ENCODE results near the gene SMIM35.
"Not testable (repeated sequence)": the region's sequence is repeated elsewhere in the genome, so short reads cannot be mapped to it uniquely, and the experiment has no call there.

The SMIM35 gene

GRCh38 chr11:118062181-118062580 lies 24.6 kb downstream of the SMIM35 start:
- H3K4me3 Mint-ChIP-seq, H3K9me3 Mint-ChIP-seq, H3K36me3 Mint-ChIP-seq, H3K27ac Mint-ChIP-seq, H3K4me1 Mint-ChIP-seq, DNase-seq: not testable (repeated sequence)
- H3K27me3 Mint-ChIP-seq, result peaks cover 58% of the 10 kb centered on the region
- CTCF ChIA-PET, result interaction anchor here (1.2 to 1.7 kb wide), 3 partner anchors 8 to 116 kb away, joined by 4 to 6 read pairs (median 4); no protein-coding TSS in a partner anchor

DNA sequence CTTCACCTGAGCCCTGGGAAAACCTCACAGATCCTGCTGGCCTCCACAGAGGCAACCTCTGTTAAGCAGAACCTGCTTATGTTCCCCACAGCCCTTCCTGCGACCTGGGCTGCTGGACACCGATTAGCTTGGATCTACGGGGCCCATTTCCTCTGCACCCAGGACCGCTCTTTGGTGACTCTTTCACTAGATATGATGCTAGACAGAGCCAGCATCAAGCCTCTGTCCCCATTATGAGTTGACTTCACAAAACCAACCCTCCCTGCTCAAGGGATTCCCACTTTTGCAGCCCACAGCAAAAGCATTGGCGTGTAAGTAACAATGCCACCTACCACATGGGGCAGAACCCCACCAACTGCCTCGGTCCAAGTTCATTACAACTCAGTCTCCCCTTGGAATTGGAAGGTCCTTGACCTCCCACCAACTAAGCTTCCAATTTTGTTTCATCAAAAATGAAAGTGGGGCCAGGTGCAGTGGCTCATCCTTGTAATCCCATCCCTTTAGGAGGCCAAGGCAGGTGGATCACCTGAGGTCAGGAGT lies 25.1 kb downstream of the SMIM35 start:
- Mint-ChIP-seq H3K9me3 (no peaks in the 10 kb centered on the region), H3K4me1 (no peaks in the 10 kb centered on the region), H3K27ac (no peak overlapping the region), H3K27me3 (peaks cover 63% of the 10 kb centered on the region), H3K36me3 (no peaks in the 10 kb centered on the region), H3K4me3 (no peak overlapping the region)
- CTCF ChIA-PET, result interaction anchor here (1.2 to 1.7 kb wide), 5 partner anchors 8 to 254 kb away, joined by 3 to 6 read pairs (median 4); no protein-coding TSS in a partner anchor
- no peak for DNase-seq

DNA sequence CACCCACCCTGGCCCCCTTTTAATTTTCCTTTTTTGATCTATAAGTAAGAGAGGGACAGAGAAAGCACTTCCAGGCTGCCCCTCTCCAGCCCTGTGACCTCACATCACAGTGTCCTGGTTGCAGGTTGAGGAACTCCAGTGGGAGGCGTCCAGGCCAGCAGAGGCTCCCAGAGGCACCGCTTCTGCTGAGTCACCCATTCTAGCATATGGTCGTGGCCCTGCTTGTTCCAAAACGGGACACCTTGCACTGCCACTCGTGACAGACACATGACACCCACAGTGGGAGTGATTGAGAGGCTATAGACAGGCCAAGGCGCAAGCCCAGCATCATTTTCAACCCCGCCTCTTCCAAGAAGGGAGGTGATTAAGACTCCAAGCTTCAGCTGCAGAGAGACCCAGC lies 25.9 kb downstream of the SMIM35 start:
- Mint-ChIP-seq H3K4me3 (no peak overlapping the region), H3K27ac (no peak overlapping the region), H3K36me3 (no peaks in the 10 kb centered on the region), H3K4me1 (no peaks in the 10 kb centered on the region), H3K9me3 (no peaks in the 10 kb centered on the region), H3K27me3 (peaks cover 66% of the 10 kb centered on the region)
- DNase-seq, result no peak
- CTCF ChIA-PET, result interaction anchor here (1.2 to 1.4 kb wide), 3 partner anchors 10 to 253 kb away, joined by 3 to 5 read pairs (median 4); no protein-coding TSS in a partner anchor

- Mint-ChIP-seq H3K9me3 (no peaks in the 10 kb centered on the region), H3K4me3 (no peak overlapping the region), H3K27ac (no peak overlapping the region), H3K36me3 (no peaks in the 10 kb centered on the region), H3K4me1 (no peaks in the 10 kb centered on the region), H3K27me3 (peaks cover 64% of the 10 kb centered on the region)
- no peak for DNase-seq
- CTCF ChIA-PET, result interaction anchor here (1.6 kb wide), 1 partner anchor 113 kb away, joined by 4 read pairs; no protein-coding TSS in a partner anchor
These were observed 26.6 kb downstream of the SMIM35 start for GRCh38 chr11:118060081-118060661.

- H3K4me1 Mint-ChIP-seq, result no peaks in the 10 kb centered on the region
- no peak for DNase-seq
- no peaks in the 10 kb centered on the region for H3K36me3 Mint-ChIP-seq
- no peaks in the 10 kb centered on the region for H3K9me3 Mint-ChIP-seq
- no peak overlapping the region for H3K27ac Mint-ChIP-seq
- peaks cover 64% of the 10 kb centered on the region for H3K27me3 Mint-ChIP-seq
- CTCF ChIA-PET, result interaction anchor here (0.6 to 1.6 kb wide), 2 partner anchors 8 to 112 kb away, joined by 3 to 4 read pairs; no protein-coding TSS in a partner anchor
- H3K4me3 Mint-ChIP-seq, result no peak overlapping the region
These were observed 27.4 kb downstream of the SMIM35 start for GRCh38 chr11:118059246-118059940.

DNA sequence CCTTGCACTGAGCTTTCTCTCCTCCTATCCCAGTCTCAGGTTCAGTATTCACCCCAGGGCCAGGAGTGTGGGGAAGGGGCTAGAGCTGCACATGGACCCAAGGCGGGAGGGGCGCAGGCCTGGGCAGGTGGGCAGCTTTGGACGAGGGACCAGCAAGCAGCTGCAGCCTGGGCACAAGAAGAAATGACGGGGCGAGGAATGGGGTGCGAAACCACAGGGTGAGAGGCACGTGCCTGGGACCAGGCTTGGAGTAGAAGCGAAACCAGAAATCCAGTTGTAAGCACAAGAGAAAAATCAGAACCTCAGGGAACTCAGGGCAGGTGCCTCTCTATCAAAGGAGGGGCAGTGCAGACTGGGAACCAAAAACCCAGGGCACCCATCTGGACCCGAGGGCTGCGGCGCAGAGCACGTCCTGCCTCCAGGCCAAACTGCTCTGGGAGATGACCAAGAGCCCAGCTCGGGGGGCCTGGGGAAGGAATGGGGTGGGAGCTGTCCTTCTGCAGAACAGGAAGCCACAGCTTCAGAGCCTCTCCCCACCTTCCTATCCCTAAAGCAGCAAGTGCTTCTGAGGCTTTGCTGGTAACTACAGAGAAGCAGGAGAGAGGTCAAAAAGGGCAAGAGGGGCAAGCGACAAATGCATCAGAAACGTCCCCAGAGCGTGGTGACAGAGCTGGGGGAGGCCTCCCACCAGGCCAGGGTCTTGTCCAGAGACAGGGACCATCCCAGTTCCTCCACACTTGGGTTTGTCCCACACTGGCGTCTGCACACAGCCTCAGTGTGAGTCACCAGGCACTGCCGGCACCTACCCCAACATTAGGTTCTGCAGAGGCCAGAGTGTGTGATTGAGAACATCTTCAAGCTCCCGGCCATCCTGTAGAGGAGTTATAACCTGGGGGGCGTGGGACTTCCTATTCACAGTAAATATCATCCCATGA lies 28.2 kb downstream of the SMIM35 start:
- H3K36me3 Mint-ChIP-seq, result no peaks in the 10 kb centered on the region

DNA sequence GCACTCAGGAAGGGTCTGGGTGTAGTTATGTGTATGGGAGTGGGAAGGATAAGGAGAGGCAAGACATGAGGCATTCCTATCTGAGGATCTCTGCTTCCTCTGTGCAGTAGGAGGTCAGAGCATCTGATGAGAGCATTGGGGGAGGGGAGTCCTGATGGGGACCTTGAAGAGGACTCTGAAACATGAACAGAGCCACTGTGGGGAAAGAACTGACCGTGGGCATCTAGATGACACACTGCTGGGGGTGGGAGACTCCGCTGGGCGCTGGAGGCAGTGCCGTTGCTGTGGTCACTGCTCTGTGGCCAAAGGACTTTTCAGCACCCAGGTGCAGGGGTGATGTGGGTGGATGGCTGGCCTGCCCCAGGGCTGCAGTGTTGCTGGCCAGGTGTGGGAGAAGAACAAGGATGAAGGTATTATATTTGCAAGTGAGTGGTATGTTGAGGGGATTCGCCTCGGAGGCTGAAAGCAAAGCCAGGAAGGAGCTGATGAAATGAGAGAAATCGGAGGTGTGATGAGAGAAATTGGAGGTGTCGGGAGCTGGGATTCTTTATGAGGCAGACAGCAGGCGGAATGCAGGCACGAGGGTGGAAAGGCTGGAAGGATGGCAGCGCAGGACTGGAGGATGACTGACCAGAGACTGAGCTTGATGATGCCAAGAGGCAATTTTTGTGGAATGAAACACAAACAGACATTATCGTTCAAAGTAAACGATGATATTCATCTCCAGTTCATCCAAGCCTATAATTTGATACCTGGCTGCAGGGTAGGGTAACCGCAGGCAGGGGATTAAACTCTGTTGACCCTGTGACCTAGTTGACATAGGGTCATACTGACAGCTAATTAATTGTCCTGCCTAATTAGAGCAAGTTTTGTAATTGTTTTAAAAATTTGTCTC lies 29.3 kb downstream of the SMIM35 start:
- no peak overlapping the region for H3K4me3 Mint-ChIP-seq
- CTCF ChIA-PET, result interaction anchor here (0.6 to 8.4 kb wide), 4 partner anchors 108 to 256 kb away, joined by 3 to 304 read pairs (median 44); no protein-coding TSS in a partner anchor
- DNase-seq, result no peak
- peaks cover 57% of the 10 kb centered on the region for H3K27me3 Mint-ChIP-seq
- no peaks in the 10 kb centered on the region for H3K36me3 Mint-ChIP-seq
- H3K9me3 Mint-ChIP-seq, result no peaks in the 10 kb centered on the region
- no peak overlapping the region for H3K27ac Mint-ChIP-seq
- H3K4me1 Mint-ChIP-seq, result peaks cover 12% of the 10 kb centered on the region

More for the DNA sequence above, 28.2 kb downstream of the SMIM35 start:
- no peak for DNase-seq
- Mint-ChIP-seq H3K27me3 (peaks cover 64% of the 10 kb centered on the region), H3K4me1 (peaks cover under 1% of the 10 kb centered on the region), H3K9me3 (no peaks in the 10 kb centered on the region), H3K4me3 (no peak overlapping the region), H3K27ac (no peak overlapping the region)
- CTCF ChIA-PET, result interaction anchor here (0.6 to 8.4 kb wide), 4 partner anchors 9 to 258 kb away, joined by 3 to 84 read pairs (median 4); no protein-coding TSS in a partner anchor

GRCh38 chr11:118056806-118057205 lies 30.0 kb downstream of the SMIM35 start:
- H3K27me3 Mint-ChIP-seq, result peaks cover 52% of the 10 kb centered on the region
- H3K27ac Mint-ChIP-seq, result no peak overlapping the region
- no peaks in the 10 kb centered on the region for H3K9me3 Mint-ChIP-seq
- DNase-seq, result no peak
- peaks cover 19% of the 10 kb centered on the region for H3K4me1 Mint-ChIP-seq
- no peaks in the 10 kb centered on the region for H3K36me3 Mint-ChIP-seq
- H3K4me3 Mint-ChIP-seq, result no peak overlapping the region
- CTCF ChIA-PET, result interaction anchor here (7.1 to 8.4 kb wide), 3 partner anchors 107 to 249 kb away, joined by 84 to 304 read pairs (median 104); no protein-coding TSS in a partner anchor

- Mint-ChIP-seq H3K27me3 (peaks cover 48% of the 10 kb centered on the region), H3K4me1 (peaks cover 27% of the 10 kb centered on the region), H3K9me3 (no peaks in the 10 kb centered on the region), H3K27ac (no peak overlapping the region), H3K4me3 (no peak overlapping the region), H3K36me3 (no peaks in the 10 kb centered on the region)
- CTCF ChIA-PET, result interaction anchor here (1.1 to 8.4 kb wide), 4 partner anchors 106 to 248 kb away, joined by 3 to 304 read pairs (median 94); no protein-coding TSS in a partner anchor
- no peak for DNase-seq
These were observed 30.8 kb downstream of the SMIM35 start for GRCh38 chr11:118055966-118056365.

DNA sequence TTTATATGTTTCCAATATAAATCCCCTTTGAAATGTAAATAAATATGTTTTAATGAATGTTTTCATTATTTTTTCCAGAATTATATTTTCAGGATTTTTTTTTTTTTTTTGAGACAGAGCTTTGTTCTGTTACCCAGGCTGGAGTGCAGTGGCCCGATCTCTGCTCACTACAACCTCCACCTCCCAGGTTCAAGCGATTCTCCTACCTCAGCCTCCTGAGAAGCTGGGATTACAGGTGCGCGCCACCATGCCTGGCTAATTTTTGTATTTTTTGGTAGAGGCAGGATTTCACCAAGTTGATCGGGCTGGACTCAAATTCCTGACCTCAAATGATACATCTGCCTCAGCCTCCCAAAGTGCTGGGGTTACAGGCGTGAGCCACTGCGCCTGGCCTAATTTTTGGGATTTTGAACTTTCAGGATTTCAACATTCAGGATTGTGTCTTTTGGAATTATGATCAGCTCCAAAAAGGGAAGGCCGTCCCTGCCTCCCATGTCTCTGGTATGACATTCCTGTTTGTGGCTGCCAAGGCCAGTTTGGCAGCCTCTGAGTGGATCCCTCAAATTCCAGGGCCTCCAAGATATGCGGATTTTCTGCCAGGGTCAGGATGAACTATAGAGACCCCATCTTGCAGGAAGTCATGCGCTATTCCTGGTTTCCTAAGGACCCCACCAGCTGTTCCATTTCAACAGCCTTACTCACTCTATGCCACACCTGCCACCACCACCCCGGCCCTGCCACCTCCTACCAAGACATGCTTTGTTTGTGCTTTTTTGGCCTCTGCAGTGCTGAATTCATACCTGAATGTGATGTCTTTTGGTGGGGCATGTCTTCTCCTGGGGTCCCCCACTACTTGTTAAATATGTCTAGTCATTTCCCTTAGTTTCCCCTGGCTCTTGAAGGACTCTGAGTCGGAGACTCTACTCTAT lies 31.8 kb downstream of the SMIM35 start:
- Mint-ChIP-seq H3K4me3 (no peak overlapping the region), H3K4me1 (peaks cover 37% of the 10 kb centered on the region)
- CTCF ChIA-PET, result interaction anchor here (1.1 to 8.4 kb wide), 10 partner anchors 53 to 247 kb away, joined by 3 to 304 read pairs (median 48); partner anchors contain the start of genes FXYD2 and IL10RA

GRCh38 chr11:118052581-118053206 lies 34.1 kb downstream of the SMIM35 start:
- no peak overlapping the region for H3K4me3 Mint-ChIP-seq
- H3K27ac Mint-ChIP-seq, result peak overlapping the region; percentile 98
- H3K9me3 Mint-ChIP-seq, result no peaks in the 10 kb centered on the region
- H3K36me3 Mint-ChIP-seq, result peaks cover 5% of the 10 kb centered on the region
- peaks cover 18% of the 10 kb centered on the region for H3K27me3 Mint-ChIP-seq
- CTCF ChIA-PET, result interaction anchor here (0.5 to 8.4 kb wide), 48 partner anchors 11 to 925 kb away, joined by 3 to 304 read pairs (median 4); partner anchors contain the start of genes FXYD2, IL10RA and TMPRSS13
- DNase-seq, result no peak
- peaks cover 50% of the 10 kb centered on the region for H3K4me1 Mint-ChIP-seq

More for the DNA sequence above, 31.8 kb downstream of the SMIM35 start:
- no peak overlapping the region for H3K27ac Mint-ChIP-seq
- H3K36me3 Mint-ChIP-seq, result peaks cover under 1% of the 10 kb centered on the region
- H3K27me3 Mint-ChIP-seq, result peaks cover 38% of the 10 kb centered on the region
- no peaks in the 10 kb centered on the region for H3K9me3 Mint-ChIP-seq
- no peak for DNase-seq
